Ascending aorta (tissue), 2 donors: ENCODE data around the gene OSBPL3. TPM values are rescaled to one million over a fixed set of nuclear protein-coding genes. Genes with fewer than 3 reads are reported as not detected.

Experiments used
- DNase-seq, 2 donors: peaks; one replicate each; pipeline ENCODE4 v3.0.0-alpha.2; 2019; ENCODE audit warnings: low spot score in 2 of 2
- H3K27ac ChIP-seq, 2 donors: fragments of 200-600 bp; sonication (generic); one replicate each; pipeline ENCODE4 v1.5.1; 2016 to 2017; ENCODE audit warnings: mild to moderate bottlenecking in 1 of 2
- H3K27me3 ChIP-seq: fragments of 200-600 bp; sonication (generic); one replicate; pipeline ENCODE4 v1.5.1; 2017
- H3K36me3 ChIP-seq, 2 donors: fragments of 200-600 bp; sonication (generic); one replicate each; pipeline ENCODE4 v1.5.1; 2016
- H3K4me1 ChIP-seq, 2 donors: fragments of 200-600 bp; sonication (generic); one replicate each; pipeline ENCODE4 v1.5.1; 2016 to 2017; ENCODE audit warnings: mild to moderate bottlenecking in 1 of 2
- H3K4me3 ChIP-seq, 2 donors: fragments of 200-600 bp; sonication (generic); one replicate each; pipeline ENCODE4 v1.5.1; 2016 to 2017; ENCODE audit warnings: mild to moderate bottlenecking in 1 of 2
- H3K9me3 ChIP-seq, 2 donors: fragments of 200-600 bp; sonication (generic); one replicate each; pipeline ENCODE4 v1.5.1; 2016
- CTCF ChIP-seq, 3 experiments: fragments of 200-600 bp in 2 of 3; fragments of 450-650 bp in 1 of 3; sonication (generic) in 2 of 3; IDR thresholded peaks; one replicate each; pipeline ENCODE4 v1.5.1; 2016 to 2019; ENCODE audit warnings: antibody characterized with exemption in 3 of 3, mild to moderate bottlenecking in 1 of 3, moderate library complexity in 1 of 3
- intact Hi-C: fragments of 100-400 bp; cut with DNase I; formaldehyde crosslinking; loops from one replicate; pipeline ENCODE4 v1.15.1; 2023
- total RNA-seq: library from RNA; depleted of rRNA; stranded (reverse); fragments of >200 nt; gene quantifications from one replicate; pipeline ENCODE4 v1.1.0, GENCODE V29; 2016

OSBPL3 gene
- total RNA-seq, 1 donor from 2014 or later = 0.96 TPM

DNA sequence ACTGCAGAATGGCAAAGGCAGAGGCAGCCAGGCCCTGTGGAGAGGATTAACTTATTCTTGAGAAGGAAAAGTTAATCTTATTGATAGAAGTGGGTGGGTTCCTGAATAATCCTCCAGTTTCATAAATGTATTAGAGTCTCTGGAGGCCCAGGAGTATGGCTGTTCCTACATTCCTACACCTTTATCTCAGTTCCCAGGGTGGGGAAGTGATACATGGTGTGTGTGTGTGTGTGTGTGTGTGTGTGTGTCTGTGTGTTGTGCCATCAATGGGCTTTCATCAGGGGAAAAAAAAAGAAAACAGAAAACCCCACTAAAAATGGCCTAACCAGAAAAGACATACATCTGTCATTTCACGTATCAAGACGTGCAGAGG, 200.7 kb downstream of the OSBPL3 start:
- H3K27me3 ChIP-seq = no peaks in the 10 kb centered on the region
- no peaks in the 10 kb centered on the region for H3K36me3 ChIP-seq
- no peaks in the 10 kb centered on the region for H3K9me3 ChIP-seq
- no peak for TF ChIP-seq CTCF (IDR thresholded peaks at IDR 0.05)
- H3K27ac ChIP-seq = no peak overlapping the region
- intact Hi-C loops = no loop called here
- H3K4me1 ChIP-seq = no peaks in the 10 kb centered on the region
- DNase-seq = no peak
- no peak overlapping the region for H3K4me3 ChIP-seq

DNA sequence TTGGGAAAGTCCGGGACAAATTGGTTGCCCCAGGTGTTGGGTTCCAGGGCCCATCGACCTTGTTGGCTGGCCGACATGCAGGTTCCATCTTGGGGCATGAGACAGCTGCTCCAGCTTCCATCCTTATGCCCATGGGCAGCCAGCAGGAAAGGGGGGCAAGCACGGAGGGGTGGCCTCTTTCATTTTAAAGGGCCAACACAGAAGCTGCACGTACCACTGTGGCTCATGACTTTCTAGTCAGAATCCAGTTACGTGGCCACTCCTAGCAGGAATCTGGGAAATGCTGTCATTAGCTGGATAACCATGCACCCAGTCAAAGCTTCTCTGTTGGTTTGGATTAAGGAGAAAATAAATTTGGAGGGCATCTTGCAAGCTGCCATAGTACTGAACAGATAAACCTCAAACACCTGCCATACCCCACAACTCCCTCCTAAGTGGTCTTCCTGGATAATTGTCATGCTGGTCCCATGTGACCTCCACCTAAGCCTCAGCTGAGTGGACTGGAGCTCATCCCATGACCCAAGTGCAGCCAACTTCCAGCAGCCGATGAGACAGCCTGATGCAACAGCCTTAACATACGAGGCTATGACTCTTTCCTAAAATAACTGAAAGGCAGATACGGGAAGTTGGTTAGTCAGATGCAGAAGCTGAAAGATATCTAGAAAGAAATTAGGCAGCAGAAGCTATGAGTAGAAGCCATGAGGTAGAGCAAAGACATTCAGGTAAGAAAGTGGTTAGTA, 201.3 kb downstream of the OSBPL3 start:
- TF ChIP-seq CTCF (IDR thresholded peaks at IDR 0.05) = no peak
- peak; percentile 33 to 71 for DNase-seq

GRCh38 chr7:24777806-24778205, 202.2 kb downstream of the OSBPL3 start:
- H3K27me3 ChIP-seq = no peaks in the 10 kb centered on the region
- no peak for DNase-seq
- H3K27ac ChIP-seq = no peak overlapping the region
- H3K9me3 ChIP-seq = no peaks in the 10 kb centered on the region
- no peaks in the 10 kb centered on the region for H3K36me3 ChIP-seq
- no peaks in the 10 kb centered on the region for H3K4me1 ChIP-seq
- TF ChIP-seq CTCF (IDR thresholded peaks at IDR 0.05) = no peak
- no peak overlapping the region for H3K4me3 ChIP-seq
- intact Hi-C loops = no loop called here

More for the DNA sequence above, 201.3 kb downstream of the OSBPL3 start:
- Histone ChIP-seq H3K36me3 (no peaks in the 10 kb centered on the region), H3K9me3 (no peaks in the 10 kb centered on the region), H3K27me3 (no peaks in the 10 kb centered on the region), H3K27ac (no peak overlapping the region), H3K4me3 (no peak overlapping the region), H3K4me1 (no peaks in the 10 kb centered on the region)
- intact Hi-C loops = no loop called here

DNA sequence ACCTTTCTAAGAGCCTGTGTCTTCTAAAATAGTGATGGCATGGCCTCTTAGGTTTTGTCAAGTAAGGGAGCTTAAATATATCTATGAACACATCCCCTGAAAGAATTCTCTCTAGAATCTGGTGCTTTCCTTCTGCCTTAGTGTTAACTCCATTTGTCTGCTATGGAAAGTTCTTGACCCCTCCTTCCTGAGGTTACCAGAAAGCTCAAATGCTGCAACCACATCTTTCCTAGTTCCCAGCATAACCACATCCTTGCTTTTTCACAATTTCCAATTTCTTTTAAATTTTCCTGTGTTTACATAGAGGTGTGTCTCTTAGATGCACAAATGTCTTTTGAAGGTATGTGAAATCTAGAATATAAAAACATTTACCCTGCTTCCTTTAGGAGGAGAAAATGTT, 206.3 kb downstream of the OSBPL3 start:
- H3K9me3 ChIP-seq = no peaks in the 10 kb centered on the region
- no peaks in the 10 kb centered on the region for H3K4me1 ChIP-seq
- no peaks in the 10 kb centered on the region for H3K27me3 ChIP-seq
- no peak for TF ChIP-seq CTCF (IDR thresholded peaks at IDR 0.05)
- intact Hi-C loops = no loop called here
- no peak overlapping the region for H3K27ac ChIP-seq
- H3K36me3 ChIP-seq = no peaks in the 10 kb centered on the region
- no peak overlapping the region for H3K4me3 ChIP-seq
- DNase-seq = no peak

GRCh38 chr7:24769851-24770250, 210.1 kb downstream of the OSBPL3 start:
- H3K4me3 ChIP-seq = no peak overlapping the region
- DNase-seq = no peak
- no peak for TF ChIP-seq CTCF (IDR thresholded peaks at IDR 0.05)
- no peaks in the 10 kb centered on the region for H3K4me1 ChIP-seq
- no peaks in the 10 kb centered on the region for H3K27me3 ChIP-seq
- H3K9me3 ChIP-seq = no peaks in the 10 kb centered on the region
- no peak overlapping the region for H3K27ac ChIP-seq
- intact Hi-C loops = no loop called here
- H3K36me3 ChIP-seq = no peaks in the 10 kb centered on the region
